Astrocyte of the cerebellum (primary cell): ENCODE results near the gene FAM72D.
"Not testable (repeated sequence)": the region's sequence is repeated elsewhere in the genome, so short reads cannot be mapped to it uniquely, and the experiment has no call there.

Experiments used
- DNase-seq: peaks from one replicate; pipeline ENCODE4 v3.0.0-alpha.2; 2011; ENCODE audit warnings: low read depth
- H3K4me3 ChIP-seq: 2 replicates; pipeline ENCODE4 v1.5.1; 2011; ENCODE audit warnings: mild to moderate bottlenecking, low read depth, low read length, moderate library complexity
- in situ Hi-C: cut with HindIII; loops from 2 replicates; pipeline ENCODE4 v1.10.0; 2017; ENCODE audit warnings: low sequenced_read_pairs

Gene FAM72D

DNA sequence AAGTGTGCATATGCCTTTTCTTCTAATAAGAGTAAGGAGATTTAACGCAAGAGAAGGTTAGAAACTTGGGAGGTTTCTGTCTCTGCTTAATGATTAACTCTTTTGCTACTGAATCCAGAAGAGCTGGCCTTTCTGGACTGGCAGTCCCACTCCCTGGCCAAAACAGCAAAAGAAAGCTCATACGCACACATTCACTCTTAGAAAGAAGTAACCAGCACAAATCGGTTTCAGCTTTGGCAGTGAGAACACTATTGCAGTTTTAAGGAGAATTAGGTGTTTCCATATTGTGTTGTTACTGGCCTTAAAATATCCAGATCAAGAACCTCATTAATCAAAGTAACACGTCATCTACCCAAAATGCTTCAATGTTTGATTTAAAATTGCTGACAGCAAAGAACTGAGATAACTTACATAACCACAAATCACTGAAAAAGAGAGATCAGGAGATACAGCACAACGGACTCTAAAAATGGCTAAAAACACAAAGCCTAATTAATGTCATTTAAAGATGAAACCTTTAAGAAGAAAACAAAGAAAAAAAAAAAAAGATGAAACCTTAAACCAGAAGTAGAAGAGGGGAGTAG, 16.9 kb upstream of the FAM72D start:
- DNase-seq, H3K4me3 ChIP-seq, in situ Hi-C loops: not testable (repeated sequence)

DNA sequence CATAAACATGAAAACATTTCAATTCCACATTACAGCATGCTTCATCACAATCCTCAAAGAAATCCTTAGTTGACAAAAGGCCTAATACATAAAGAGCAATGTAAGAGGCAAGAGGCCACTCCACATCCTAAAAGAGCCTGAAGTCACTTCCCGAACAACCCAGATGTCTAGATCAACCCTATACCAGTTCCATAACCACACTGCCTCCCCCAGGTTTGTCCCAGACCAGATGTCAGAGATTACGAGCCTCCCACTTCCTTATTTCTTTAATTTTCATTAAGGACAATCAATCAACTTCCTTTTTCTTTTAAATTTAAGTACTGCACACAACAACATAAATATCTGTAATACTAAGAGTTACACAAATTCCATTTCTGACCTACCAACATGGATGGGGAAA, 16.0 kb upstream of the FAM72D start:
- in situ Hi-C loops, H3K4me3 ChIP-seq, DNase-seq: not testable (repeated sequence)

DNA sequence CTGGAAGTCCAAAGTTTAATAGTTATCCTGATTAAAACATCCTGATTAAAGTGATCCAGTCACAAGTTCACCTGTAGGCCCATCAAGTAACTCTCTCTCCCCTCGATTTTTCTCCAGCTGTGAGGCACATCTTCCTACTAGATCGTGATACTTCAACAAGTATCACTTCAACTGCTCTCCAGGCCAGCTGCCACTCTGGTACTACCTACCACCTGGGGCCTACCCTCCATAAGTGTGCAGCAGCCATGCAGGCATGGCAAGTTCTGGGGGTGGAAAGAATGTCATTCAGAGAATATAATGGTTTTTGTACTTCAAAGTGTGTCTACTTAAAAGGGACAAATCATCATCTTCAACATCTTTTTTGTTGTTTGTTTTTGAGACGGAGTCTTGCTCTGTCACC, 15.6 kb upstream of the FAM72D start:
- in situ Hi-C loops, result not testable (repeated sequence)

DNA sequence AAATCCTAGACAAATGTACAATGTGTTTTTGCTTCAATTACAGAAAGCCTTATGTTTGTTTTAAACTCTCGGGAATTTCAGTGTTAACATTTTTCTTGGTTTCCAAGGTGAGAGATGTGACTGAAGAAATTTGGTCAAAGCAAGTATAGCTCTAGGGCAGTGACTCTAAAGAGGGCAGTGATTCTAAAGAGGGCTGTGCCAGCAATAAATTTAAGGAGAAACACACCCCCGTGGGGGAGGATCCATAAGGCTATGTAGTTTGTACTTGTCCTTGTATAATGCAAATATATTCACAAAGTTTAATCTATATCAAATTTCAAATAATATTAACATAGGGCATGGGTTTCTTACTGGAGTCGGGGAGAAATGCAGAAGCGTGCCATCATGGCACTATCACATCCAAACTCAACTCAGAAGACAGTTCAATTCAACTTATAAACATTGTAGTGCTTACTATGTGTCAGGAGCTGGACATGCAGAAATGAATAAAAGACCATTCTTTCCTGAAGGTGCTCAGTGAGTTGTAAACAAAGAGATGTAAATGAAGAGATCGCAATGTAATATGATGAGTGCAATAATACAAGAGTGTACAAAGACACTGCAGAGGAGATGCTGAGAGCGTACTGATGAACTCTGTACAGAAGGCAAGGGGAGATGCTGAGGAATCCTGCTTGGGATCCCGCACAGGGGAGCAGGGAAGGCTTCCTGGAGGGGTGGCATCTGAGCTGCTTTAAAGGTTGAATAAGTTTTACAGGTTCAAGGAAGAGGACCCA, 13.1 kb upstream of the FAM72D start:
- in situ Hi-C loops, H3K4me3 ChIP-seq, DNase-seq: not testable (repeated sequence)

More for the DNA sequence above, 15.6 kb upstream of the FAM72D start:
- H3K4me3 ChIP-seq, DNase-seq: not testable (repeated sequence)

DNA sequence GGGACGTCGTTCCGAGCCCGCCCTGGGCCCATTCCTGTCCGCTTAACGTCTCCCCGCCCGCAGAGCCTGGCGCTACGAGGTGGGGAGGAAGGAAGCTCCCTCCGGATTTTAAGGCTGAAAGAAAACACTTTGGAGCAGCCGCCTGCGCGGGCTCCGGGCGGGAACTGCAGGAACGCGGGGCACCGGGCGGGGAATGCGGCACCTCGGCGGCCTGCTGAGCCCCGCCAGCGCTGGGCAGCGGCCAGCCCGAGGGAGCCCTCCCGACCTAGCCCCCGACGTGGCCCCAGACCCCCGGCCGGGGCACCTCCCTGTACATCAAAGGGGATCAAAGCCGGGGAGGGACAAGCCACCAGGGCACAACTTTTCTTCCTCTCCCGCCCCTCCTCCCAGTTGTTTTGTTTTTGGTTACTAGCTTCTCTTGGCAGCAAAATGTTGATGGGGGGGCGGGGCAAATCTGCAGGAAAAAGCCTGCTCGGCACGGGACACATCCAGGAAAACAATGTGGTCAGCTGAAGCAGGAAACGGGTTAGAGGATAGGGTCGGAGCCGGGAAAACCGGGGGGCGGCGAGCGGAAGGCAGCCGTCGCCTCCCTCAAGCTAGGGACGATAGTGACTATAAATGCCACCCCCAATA, 2.1 kb upstream of the FAM72D start:
- in situ Hi-C loops, DNase-seq: not testable (repeated sequence)

DNA sequence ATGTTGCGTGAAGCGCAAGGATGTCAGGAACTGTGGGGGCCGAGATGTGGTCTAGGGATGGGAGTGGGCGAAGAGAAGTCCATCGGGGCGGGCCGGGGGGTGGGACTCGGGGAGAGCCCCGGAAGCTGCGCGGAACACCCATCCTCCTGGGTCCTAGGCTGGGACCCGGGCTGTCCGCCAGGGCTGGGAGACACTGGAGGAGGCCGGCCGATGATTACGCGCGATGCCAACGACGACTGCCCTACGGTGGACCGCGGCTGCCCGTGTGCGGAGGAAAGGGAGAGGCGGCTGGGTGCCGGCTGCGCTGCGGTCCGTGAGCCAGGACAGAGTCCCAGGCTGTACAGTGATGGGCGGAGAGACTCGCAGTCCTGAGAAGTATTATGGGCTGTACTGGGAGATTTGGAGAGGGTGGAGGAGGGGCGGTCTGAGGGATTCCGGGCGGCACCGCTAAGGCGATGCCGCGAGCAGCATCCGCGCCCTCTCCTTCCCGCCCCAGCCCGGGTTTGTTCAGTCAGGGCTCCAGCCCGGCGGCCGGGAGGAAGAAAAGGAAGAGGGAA, 1.0 kb upstream of the FAM72D start:
- in situ Hi-C loops, DNase-seq: not testable (repeated sequence)
- H3K4me3 ChIP-seq, result peak overlapping the region; percentile 38

More for the DNA sequence above, 2.1 kb upstream of the FAM72D start:
- H3K4me3 ChIP-seq, result peak overlapping the region; percentile 42

DNA sequence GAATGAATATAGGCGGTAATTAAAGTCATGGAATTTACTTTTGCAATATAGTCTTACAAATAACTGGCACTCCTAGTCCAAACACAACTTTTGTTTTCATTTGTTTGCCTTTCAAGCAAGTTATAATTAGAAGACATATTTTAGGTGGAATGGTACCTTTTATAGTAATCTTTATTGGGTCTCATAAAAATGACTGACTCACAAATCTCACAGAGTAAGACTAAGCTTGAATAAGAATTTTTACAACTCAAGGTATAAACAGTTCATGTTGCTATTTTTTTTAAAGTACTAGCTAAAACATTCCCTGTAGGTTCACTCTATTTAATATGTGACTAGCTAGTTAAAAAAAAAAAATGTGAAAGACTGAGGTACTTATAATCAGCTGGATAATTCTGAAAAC, 6.0 kb downstream of the FAM72D start:
- DNase-seq, H3K4me3 ChIP-seq, in situ Hi-C loops: not testable (repeated sequence)

DNA sequence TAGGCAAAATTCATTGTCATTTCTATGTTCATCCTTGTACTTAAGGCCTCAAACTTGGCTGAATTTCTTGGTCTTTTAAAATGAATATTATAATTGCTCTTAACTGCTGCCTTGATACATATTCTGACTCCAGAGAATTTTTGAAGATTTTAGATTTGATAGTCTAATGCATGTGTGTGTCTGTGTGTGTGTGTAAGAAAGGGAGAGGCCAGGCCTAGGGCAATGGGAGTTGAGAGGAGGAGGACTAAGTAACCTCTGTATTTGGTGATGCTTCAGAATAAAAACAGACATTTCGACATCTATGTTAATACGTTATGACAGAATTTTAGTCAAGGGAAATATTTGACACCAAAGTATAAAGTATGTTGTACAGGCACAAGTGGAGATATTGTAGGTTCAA, 7.5 kb downstream of the FAM72D start:
- H3K4me3 ChIP-seq, DNase-seq, in situ Hi-C loops: not testable (repeated sequence)

DNA sequence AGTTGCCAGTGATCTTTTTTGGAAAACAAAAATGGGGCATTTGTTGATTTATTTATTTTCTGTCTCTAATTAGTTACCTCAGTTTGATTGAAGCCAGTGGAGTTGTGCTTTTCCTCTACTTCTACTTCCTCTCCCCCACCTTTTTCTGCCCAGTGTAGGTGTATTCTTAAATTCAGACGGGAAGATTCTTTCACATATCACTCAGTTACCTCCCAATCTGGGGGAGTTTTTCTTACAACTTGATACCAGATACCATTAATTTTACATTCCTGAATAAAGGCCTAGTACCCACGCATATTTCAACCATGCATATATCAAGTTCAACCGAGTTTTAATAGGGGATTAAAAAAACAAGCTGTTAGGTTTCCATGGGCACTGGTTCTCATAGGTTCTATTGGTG, 15.9 kb downstream of the FAM72D start:
- H3K4me3 ChIP-seq, in situ Hi-C loops, DNase-seq: not testable (repeated sequence)

DNA sequence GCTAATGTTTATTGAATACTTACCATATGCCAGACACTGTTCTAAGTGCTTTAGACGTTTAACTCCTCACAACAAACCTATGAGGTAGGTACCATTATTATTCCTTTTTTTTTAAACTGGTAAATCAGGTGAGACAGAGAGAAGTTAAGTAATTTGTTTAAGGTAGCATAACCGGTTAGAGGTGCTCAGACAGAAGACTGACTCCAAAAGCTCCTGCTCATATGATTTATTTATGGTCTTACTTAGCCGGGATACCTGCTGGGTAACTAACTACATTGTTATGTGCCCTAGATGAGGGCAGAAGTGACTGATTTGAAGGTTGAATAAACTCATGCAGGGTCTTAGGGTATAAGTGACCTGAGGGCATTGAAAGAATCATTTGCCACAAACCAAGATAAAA, 16.9 kb downstream of the FAM72D start:
- DNase-seq, H3K4me3 ChIP-seq, in situ Hi-C loops: not testable (repeated sequence)

DNA sequence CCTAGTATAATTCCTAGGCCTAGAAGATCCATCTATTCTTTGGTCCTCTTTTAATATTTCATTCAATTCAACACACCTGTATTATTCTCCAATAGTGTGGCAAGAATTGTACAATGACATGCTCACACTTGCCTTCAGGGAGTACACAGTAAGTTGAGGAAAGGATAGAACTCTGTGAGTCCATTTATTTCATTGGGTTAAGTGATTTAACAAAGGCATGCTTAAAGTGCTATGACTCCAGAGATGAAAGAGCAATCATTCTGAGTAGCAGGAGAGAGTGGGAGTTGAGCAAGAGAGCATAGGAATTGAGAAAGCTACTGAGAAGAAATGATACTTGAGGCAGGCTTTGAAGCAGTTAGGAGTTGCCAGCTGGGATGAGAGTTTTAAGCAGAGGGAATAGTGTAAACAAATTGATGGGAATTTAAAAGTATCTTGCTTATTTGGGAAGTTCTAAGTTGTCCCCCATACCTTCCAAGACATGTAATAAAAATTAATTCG, 18.8 kb downstream of the FAM72D start:
- in situ Hi-C loops, H3K4me3 ChIP-seq, DNase-seq: not testable (repeated sequence)

DNA sequence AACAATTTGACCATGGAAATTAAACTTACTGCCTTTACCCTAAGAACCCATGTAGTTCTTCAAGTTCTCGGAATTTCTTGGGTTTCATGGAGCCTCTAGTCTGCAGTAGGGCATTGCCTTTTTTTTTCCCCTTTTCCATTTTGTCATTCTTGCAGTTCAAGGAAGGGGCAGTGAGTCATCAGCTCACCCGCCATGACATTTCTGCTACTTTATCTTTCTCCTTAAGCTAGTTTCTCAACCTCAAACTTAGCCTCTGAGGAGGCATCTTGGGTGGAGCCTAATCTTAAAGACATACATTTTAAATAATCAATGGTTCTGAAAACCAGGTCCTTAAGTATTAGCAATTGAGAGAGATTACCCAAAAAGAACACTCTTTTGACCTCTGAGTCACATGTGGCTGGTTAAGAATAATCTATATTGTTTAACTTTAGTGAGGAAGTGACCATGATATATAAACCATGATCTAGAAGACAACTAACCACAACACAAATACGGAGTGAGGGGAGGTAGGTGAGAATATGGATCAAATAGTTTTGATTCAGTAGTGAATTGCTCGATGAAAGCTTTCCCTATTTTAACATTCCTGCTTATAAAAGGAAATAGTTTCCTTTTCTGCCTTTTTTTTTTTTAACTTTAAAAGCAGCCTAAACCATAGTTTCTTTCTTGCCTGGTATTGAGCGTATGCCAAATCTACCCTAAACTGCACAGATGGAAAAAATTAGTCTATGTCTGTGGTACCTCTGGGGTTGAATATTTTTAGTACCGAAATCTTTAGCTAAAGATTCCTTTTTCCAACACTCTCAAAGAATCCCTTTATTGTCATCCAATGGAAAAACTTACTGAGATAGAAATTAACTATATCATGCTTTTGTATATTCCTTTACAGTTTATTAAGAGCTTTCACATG, 20.1 kb downstream of the FAM72D start:
- in situ Hi-C loops, DNase-seq, H3K4me3 ChIP-seq: not testable (repeated sequence)

DNA sequence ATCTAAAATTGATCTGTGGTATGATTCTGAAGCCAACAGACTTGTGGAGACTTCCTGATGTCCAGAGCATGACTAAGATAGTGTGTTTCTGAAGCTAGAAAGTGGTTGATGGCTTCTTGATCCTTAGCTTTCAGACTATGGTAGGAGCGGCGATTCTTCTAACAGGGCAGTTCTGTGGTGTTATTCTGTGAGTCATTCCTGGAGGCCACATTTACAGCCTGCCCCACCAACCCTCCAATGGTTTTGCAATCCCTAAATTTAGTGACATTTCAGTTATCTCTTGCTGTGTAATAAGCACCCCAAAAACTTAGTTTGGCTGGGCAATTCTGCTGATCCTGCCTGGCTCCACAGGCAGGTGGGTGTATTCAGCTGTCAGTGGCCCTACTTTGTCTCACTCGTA, 24.1 kb downstream of the FAM72D start:
- DNase-seq, in situ Hi-C loops, H3K4me3 ChIP-seq: not testable (repeated sequence)

DNA sequence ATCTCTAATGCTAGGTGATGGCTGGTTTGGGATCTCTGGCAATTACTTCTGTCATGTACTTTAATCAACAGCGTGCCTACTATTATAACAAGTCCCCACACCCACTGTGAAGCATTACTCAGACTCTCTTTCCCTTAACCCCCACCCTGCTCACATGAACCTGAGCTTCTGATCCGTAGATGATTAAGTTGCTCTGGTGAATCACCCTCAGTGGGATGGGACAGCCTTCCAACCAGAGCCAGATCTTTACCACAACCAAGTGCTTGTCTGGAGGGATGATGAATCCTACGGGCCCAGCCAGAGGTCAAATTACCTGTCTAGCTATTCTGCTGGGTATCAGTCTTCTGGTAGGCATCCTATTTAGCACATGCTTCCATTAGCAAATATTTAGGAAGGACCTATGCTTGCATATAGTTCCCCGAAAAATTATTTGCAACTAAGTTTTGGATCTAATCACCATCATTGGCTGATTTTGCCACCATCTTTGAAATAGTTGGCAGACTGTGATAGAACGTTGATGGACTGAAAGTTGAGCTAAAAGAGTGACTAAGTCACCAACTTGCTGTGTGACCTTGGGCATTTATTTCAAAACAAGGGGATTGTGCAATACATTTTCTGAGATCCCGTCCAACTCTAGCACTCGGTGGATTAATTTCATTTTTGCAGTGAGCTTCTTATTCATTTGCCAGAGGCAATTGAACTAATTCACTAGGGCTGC, 26.7 kb downstream of the FAM72D start:
- in situ Hi-C loops, DNase-seq, H3K4me3 ChIP-seq: not testable (repeated sequence)

DNA sequence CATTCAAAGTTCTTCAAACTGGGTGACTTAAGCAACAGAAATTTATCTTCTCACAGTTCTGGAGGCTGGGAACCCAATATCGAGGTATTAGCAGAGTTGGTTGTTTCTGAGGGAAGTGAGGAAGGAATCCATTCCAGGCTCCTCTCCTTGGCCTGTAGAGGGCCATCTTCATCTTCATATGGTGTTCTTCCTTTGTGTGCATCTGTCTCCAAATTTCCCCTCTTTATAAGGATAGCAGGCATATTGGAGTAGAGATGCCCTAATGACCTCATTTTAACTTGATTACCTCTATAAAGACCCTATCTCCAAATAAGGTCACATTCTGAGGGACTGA, 27.3 kb downstream of the FAM72D start:
- H3K4me3 ChIP-seq, DNase-seq, in situ Hi-C loops: not testable (repeated sequence)

DNA sequence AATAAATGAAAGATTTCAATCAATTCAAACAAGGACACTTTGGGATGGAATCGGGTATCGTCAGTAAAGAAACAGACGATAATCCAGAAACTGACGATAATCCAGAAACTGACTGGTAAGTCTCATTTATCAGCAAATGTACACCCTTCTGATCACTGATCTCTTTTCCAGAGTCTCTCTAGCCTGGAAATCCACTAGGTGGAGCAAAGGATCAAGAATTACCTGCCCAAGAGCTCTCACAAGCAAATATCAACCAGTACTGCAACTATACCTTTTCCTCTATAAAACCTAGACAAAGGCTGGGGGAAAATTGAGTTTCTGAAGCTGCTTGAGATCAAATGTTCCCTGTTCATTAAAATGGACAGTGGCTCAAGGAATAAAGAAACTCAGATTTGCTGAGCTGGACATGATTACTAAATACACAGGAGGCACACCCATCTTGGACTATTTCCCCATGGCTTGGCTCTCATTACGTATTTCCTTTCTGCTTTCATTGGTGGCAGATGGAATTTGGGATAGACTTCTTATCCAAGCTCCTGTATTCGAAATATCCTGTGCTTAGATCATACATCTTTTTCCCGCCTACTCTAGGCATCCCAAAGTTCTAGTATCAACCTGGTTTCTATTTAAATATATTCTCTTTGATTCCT, 28.3 kb downstream of the FAM72D start:
- in situ Hi-C loops, DNase-seq: not testable (repeated sequence)

More for the DNA sequence above, 28.3 kb downstream of the FAM72D start:
- not testable (repeated sequence) for H3K4me3 ChIP-seq
